PFSK-1 (cell line): Measurements from ENCODE around the gene CC2D1A.
A peak's percentile ranks its signal among the peaks of the same experiment; 100 is the strongest.

Experiments used
- FOXP2 ChIP-seq: optimal IDR thresholded peaks from 2 replicates; pipeline ENCODE3; 2011; ENCODE audit warnings: borderline replicate concordance, control low read depth, inconsistent platforms; ENCODE audit not compliant: insufficient read depth; ENCODE audit errors: extremely low read length, extremely low read depth
- POLR2AphosphoS5 ChIP-seq: IDR thresholded peaks from 2 replicates; pipeline ENCODE4 v1.6.1; 2012; ENCODE audit warnings: low read depth, mild to moderate bottlenecking, control low read depth, low read length, moderate library complexity
- REST ChIP-seq, 2 experiments: IDR thresholded peaks; 2 replicates each; pipeline versions ENCODE4 v1.6.1 to v1.8.0; 2011 to 2012; ENCODE audit warnings: low read depth in 2 of 2, low read length in 2 of 2, control low read depth in 1 of 2, inconsistent platforms in 1 of 2, mild to moderate bottlenecking in 1 of 2, moderate library complexity in 1 of 2; ENCODE audit not compliant: insufficient read depth in 1 of 2
- SIN3A ChIP-seq: IDR thresholded peaks from 2 replicates; pipeline ENCODE4 v1.6.1; 2012; ENCODE audit warnings: mild to moderate bottlenecking, low read length, moderate library complexity, borderline replicate concordance; ENCODE audit not compliant: insufficient read depth
- TAF1 ChIP-seq: IDR thresholded peaks from 2 replicates; pipeline ENCODE4 v1.6.1; 2012; ENCODE audit warnings: low read length, control low read depth, borderline replicate concordance; ENCODE audit not compliant: insufficient read depth

CC2D1A gene

GRCh38 chr19:13952154-13952930 lies 46.3 kb downstream of the CC2D1A start, which contains the start of gene DCAF15:
DCAF15 (plus strand) TSS chr19:13952509; CDS start chr19:13952513, 4 bp downstream.
- TF ChIP-seq TAF1 (peak; percentile 90), FOXP2 (no peak), SIN3A (no peak; the same call in 1 of the 2 replicates), POLR2AphosphoS5 (peak; percentile 63), REST (IDR thresholded peaks at IDR 0.05; ENCODE audit: insufficient read depth in 1 of 2, low read depth in 2 of 2, low read length in 2 of 2) (no peak; a peak in 1 of 4 replicates)

GRCh38 chr19:13952931-13953531 lies 47.0 kb downstream of the CC2D1A start:
- TF ChIP-seq SIN3A, result no peak
- TF ChIP-seq FOXP2, result no peak
- no peak for TF ChIP-seq TAF1
- no peak for TF ChIP-seq REST (IDR thresholded peaks at IDR 0.05; ENCODE audit: insufficient read depth in 1 of 2, low read depth in 2 of 2, low read length in 2 of 2)
- no peak for TF ChIP-seq POLR2AphosphoS5

- no peak for TF ChIP-seq SIN3A
- TF ChIP-seq FOXP2, result no peak
- TF ChIP-seq POLR2AphosphoS5, result no peak
- no peak for TF ChIP-seq TAF1
- TF ChIP-seq REST (IDR thresholded peaks at IDR 0.05; ENCODE audit: insufficient read depth in 1 of 2, low read depth in 2 of 2, low read length in 2 of 2), result no peak
These were observed 48.2 kb downstream of the CC2D1A start for GRCh38 chr19:13954185-13954584.

GRCh38 chr19:13955662-13956364 lies 49.8 kb downstream of the CC2D1A start:
- no peak for TF ChIP-seq SIN3A
- TF ChIP-seq POLR2AphosphoS5, result no peak
- no peak for TF ChIP-seq TAF1
- TF ChIP-seq FOXP2, result no peak
- TF ChIP-seq REST (IDR thresholded peaks at IDR 0.05; ENCODE audit: insufficient read depth in 1 of 2, low read depth in 2 of 2, low read length in 2 of 2), result no peak
